H1 (cell line): ENCODE results near the gene PRKCH. TPM values are rescaled to one million over a fixed set of nuclear protein-coding genes. Genes with fewer than 3 reads are reported as not detected.

ENCODE experiments used
- CTCF ChIA-PET: fragments of 300-600 bp; sonication (Branson Sonifier 250); formaldehyde crosslinking; loops from one replicate; lab custom pipeline; 2021; ENCODE audit not compliant: partially characterized antibody; lab: Charles Lee
- POLR2A ChIA-PET: fragments of 300-600 bp; sonication (Branson Sonifier 250); formaldehyde crosslinking; loops from one replicate; lab custom pipeline; 2021; ENCODE audit warnings: inconsistent platforms; ENCODE audit not compliant: partially characterized antibody; lab: Charles Lee
- DNase-seq, 2 experiments: peaks; one replicate each; pipeline versions ENCODE4 v3.0.0 to v3.0.0-alpha.2; 2010 to 2022; ENCODE audit warnings: low spot score in 2 of 2, low read depth in 1 of 2, mixed read lengths in 1 of 2
- FAIRE-seq: peaks from 2 replicates; lab custom pipeline; 2011; peaks lifted over from hg19 to GRCh38; lab: Jason Lieb, UNC
- H2AFZ ChIP-seq: 2 replicates; pipeline ENCODE4 v1.8.1; 2012; ENCODE audit warnings: low read length, inconsistent platforms
- H2AK5ac ChIP-seq: 2 replicates; pipeline ENCODE4 v1.6.1; 2013; ENCODE audit warnings: low read depth, low read length
- H2BK120ac ChIP-seq: replicated peaks from 2 replicates; pipeline ENCODE3; 2013; ENCODE audit warnings: low read depth, low read length, inconsistent platforms
- H2BK12ac ChIP-seq: 2 replicates; pipeline ENCODE4 v1.6.1; 2013; ENCODE audit warnings: low read depth, low read length
- H2BK15ac ChIP-seq: 2 replicates; pipeline ENCODE4 v1.6.1; 2013; ENCODE audit warnings: low read length
- H2BK20ac ChIP-seq: 2 replicates; pipeline ENCODE4 v1.6.1; 2013; ENCODE audit warnings: low read length
- H2BK5ac ChIP-seq: 2 replicates; pipeline ENCODE4 v1.6.1; 2013; ENCODE audit warnings: low read depth, low read length
- H3K14ac ChIP-seq: 2 replicates; pipeline ENCODE4 v1.6.1; 2013; ENCODE audit warnings: inconsistent platforms; ENCODE audit not compliant: insufficient read length
- H3K18ac ChIP-seq: 2 replicates; pipeline ENCODE4 v1.6.1; 2013; ENCODE audit warnings: low read length; ENCODE audit errors: extremely low read depth
- H3K23ac ChIP-seq: 2 replicates; pipeline ENCODE4 v1.6.1; 2013; ENCODE audit warnings: inconsistent platforms; ENCODE audit not compliant: insufficient read length
- H3K23me2 ChIP-seq: 2 replicates; pipeline ENCODE4 v1.6.1; 2013; ENCODE audit warnings: low read depth, low read length
- H3K27ac ChIP-seq: 2 replicates; pipeline ENCODE4 v1.6.1; 2011; ENCODE audit warnings: low read depth, low read length, inconsistent platforms
- H3K27me3 ChIP-seq, 4 experiments: replicated peaks in 1 of 4; 1 replicate in 1 of 4; 2 replicates in 3 of 4; pipeline versions ENCODE4 v1.6.1 to v1.8.1; 2011 to 2013; ENCODE audit warnings: low read length in 3 of 4, mild to moderate bottlenecking in 3 of 4, inconsistent platforms in 2 of 4, mixed read lengths in 2 of 4, moderate library complexity in 1 of 4; ENCODE audit not compliant: control insufficient read depth in 3 of 4, insufficient read depth in 3 of 4; ENCODE audit errors: extremely low read depth in 1 of 4
- H3K36me3 ChIP-seq, 4 experiments: 2 replicates each; pipeline versions ENCODE4 v1.6.1 to v1.8.1; 2011 to 2013; ENCODE audit warnings: mild to moderate bottlenecking in 4 of 4, low read length in 3 of 4, moderate library complexity in 2 of 4, control low read depth in 1 of 4, inconsistent platforms in 1 of 4; ENCODE audit not compliant: insufficient read depth in 4 of 4, control insufficient read depth in 2 of 4
- H3K4ac ChIP-seq: replicated peaks from 2 replicates; pipeline ENCODE3; 2013; ENCODE audit warnings: low read length, low read depth, mixed read lengths, inconsistent platforms; ENCODE audit not compliant: insufficient read length
- H3K4me1 ChIP-seq, 4 experiments: replicated peaks in 1 of 4; 1 replicate in 1 of 4; 2 replicates in 3 of 4; pipeline versions ENCODE4 v1.6.1 to v1.8.1; 2011 to 2013; ENCODE audit warnings: low read length in 3 of 4, inconsistent platforms in 2 of 4, mixed read lengths in 1 of 4; ENCODE audit not compliant: insufficient read depth in 4 of 4, control insufficient read depth in 3 of 4
- H3K4me2 ChIP-seq, 2 experiments: 2 replicates each; pipeline versions ENCODE4 v1.6.1 to v1.8.1; 2011 to 2013; ENCODE audit warnings: low read depth in 2 of 2, low read length in 2 of 2, control low read depth in 1 of 2, inconsistent platforms in 1 of 2, mild to moderate bottlenecking in 1 of 2; ENCODE audit not compliant: insufficient read depth in 1 of 2
- H3K4me3 ChIP-seq, 4 experiments: fragments of 200-600, 300-600 bp in 1 of 4; sonication (generic), shearing (Covaris generic), sonication (Bioruptor Twin) in 1 of 4; 2 replicates each; pipeline versions ENCODE4 v1.5.1 to v1.8.1; 2011 to 2016; ENCODE audit warnings: low read length in 4 of 4, low read depth in 3 of 4, control low read depth in 2 of 4, inconsistent platforms in 2 of 4, mild to moderate bottlenecking in 2 of 4, mixed read lengths in 1 of 4, moderate library complexity in 1 of 4; ENCODE audit not compliant: insufficient read depth in 2 of 4; ENCODE audit errors: extremely low read depth in 1 of 4
- H3K56ac ChIP-seq: replicated peaks from 2 replicates; pipeline ENCODE3; 2013; ENCODE audit warnings: low read depth, mild to moderate bottlenecking, mixed read lengths, low read length, inconsistent platforms; ENCODE audit not compliant: insufficient read length
- H3K79me1 ChIP-seq: 2 replicates; pipeline ENCODE4 v1.6.1; 2013; ENCODE audit warnings: low read depth, low read length, control low read depth
- H3K79me2 ChIP-seq, 2 experiments: 2 replicates each; pipeline versions ENCODE4 v1.6.1 to v1.8.1; 2012 to 2013; ENCODE audit warnings: low read length in 2 of 2, mild to moderate bottlenecking in 2 of 2, inconsistent platforms in 1 of 2; ENCODE audit not compliant: insufficient read depth in 2 of 2, control insufficient read depth in 1 of 2
- H3K9ac ChIP-seq, 4 experiments: replicated peaks in 1 of 4; 1 replicate in 1 of 4; 2 replicates in 3 of 4; pipeline versions ENCODE4 v1.6.1 to v1.8.1; 2011 to 2013; ENCODE audit warnings: low read depth in 3 of 4, low read length in 3 of 4, control low read depth in 2 of 4, mild to moderate bottlenecking in 2 of 4, moderate library complexity in 2 of 4, inconsistent platforms in 1 of 4; ENCODE audit errors: extremely low read depth in 1 of 4
- H3K9me3 ChIP-seq, 2 experiments: 2 replicates each; pipeline versions ENCODE4 v1.6.1 to v1.8.1; 2012 to 2013; ENCODE audit warnings: mild to moderate bottlenecking in 2 of 2, moderate library complexity in 2 of 2, control low read depth in 1 of 2, inconsistent platforms in 1 of 2, low read depth in 1 of 2, low read length in 1 of 2, mixed read lengths in 1 of 2; ENCODE audit not compliant: insufficient read depth in 2 of 2
- H4K20me1 ChIP-seq, 2 experiments: replicated peaks in 1 of 2; 2 replicates each; pipeline versions ENCODE3 to v1.8.1; 2011 to 2013; ENCODE audit warnings: inconsistent platforms in 2 of 2, low read length in 2 of 2, mild to moderate bottlenecking in 1 of 2; ENCODE audit not compliant: insufficient read depth in 2 of 2, control insufficient read depth in 1 of 2
- H4K5ac ChIP-seq: 2 replicates; pipeline ENCODE4 v1.6.1; 2013; ENCODE audit warnings: low read length, low read depth, mixed read lengths, inconsistent platforms; ENCODE audit not compliant: insufficient read length
- H4K8ac ChIP-seq: 2 replicates; pipeline ENCODE4 v1.8.0; 2013; ENCODE audit warnings: mild to moderate bottlenecking, moderate library complexity, low read length, inconsistent platforms; ENCODE audit not compliant: insufficient read depth; ENCODE audit errors: extremely low read depth
- H4K91ac ChIP-seq: replicated peaks from 2 replicates; pipeline ENCODE3; 2013; ENCODE audit warnings: low read length, mixed read lengths, inconsistent platforms; ENCODE audit not compliant: insufficient read length
- CREB1 ChIP-seq: IDR thresholded peaks from 2 replicates; pipeline ENCODE4 v1.6.1; 2012; ENCODE audit warnings: inconsistent platforms
- EP300 ChIP-seq, 2 experiments: IDR thresholded peaks; 1 replicate in 1 of 2; 2 replicates in 1 of 2; pipeline ENCODE4 v1.6.1; 2011 to 2012; ENCODE audit warnings: low read depth in 2 of 2, low read length in 2 of 2, mild to moderate bottlenecking in 2 of 2, borderline replicate concordance in 1 of 2, inconsistent platforms in 1 of 2, moderate library complexity in 1 of 2
- KDM4A ChIP-seq: IDR thresholded peaks from one replicate; pipeline ENCODE4 v1.7.1; 2012; ENCODE audit warnings: low read depth, mild to moderate bottlenecking, moderate library complexity, low read length, inconsistent platforms; ENCODE audit not compliant: severe bottlenecking
- TCF12 ChIP-seq: IDR thresholded peaks from 2 replicates; pipeline ENCODE4 v1.6.1; 2011; ENCODE audit warnings: low read depth, mild to moderate bottlenecking, low read length
- WGBS, 2 experiments: shearing (Covaris generic) in 1 of 2; methylation state at CpG; one replicate each; pipeline versions ENCODE4 v1.1.6 to v1.1.7; 2013 to 2015; ENCODE audit warnings: low lambda C conversion rate in 2 of 2, mixed read lengths in 2 of 2, inconsistent platforms in 1 of 2, low coverage in 1 of 2, missing lambda C conversion rate in 1 of 2; ENCODE audit not compliant: insufficient replicate concordance in 2 of 2, insufficient coverage in 1 of 2, insufficient read length in 1 of 2; ENCODE audit errors: extremely low coverage in 1 of 2, missing lambda C conversion rate in 1 of 2; 5-methylcytosine and 5-hydroxymethylcytosine counted together
- polyA plus RNA-seq, 7 experiments: library from polyadenylated mRNA; depleted of rRNA in 3 of 7; stranded (reverse) in 5 of 7; unstranded in 2 of 7; fragments of >200 nt in 5 of 7; fragments of 200-250 nt in 2 of 7; gene quantifications; 1 replicate in 5 of 7; 2 replicates in 1 of 7; 4 replicates in 1 of 7; pipeline versions ENCODE4 v1.2.1 to v1.2.3, GENCODE V29; 2011 to 2013; ENCODE audit warnings: missing spikeins in 2 of 7, mixed read lengths in 2 of 7
- total RNA-seq: library from RNA; stranded (reverse); fragmentation: NEBNext Ultra II Directional; extraction: Animal tissue kit (Norgen Biotek cat#: 25700); gene quantifications from 2 replicates; pipeline ENCODE4 v1.2.1, GENCODE V29; 2021
- TF ChIP-seq, protein P1 (sequence below): IDR thresholded peaks from 2 replicates; pipeline ENCODE4 v1.6.1; 2012; ENCODE audit warnings: inconsistent platforms

The PRKCH gene
- total and polyA plus RNA-seq, 2 of the 8 experiments (the other 6 are each of a cell fraction or from before 2014, with no cell fraction given), result 6.4 to 7.0 TPM

DNA sequence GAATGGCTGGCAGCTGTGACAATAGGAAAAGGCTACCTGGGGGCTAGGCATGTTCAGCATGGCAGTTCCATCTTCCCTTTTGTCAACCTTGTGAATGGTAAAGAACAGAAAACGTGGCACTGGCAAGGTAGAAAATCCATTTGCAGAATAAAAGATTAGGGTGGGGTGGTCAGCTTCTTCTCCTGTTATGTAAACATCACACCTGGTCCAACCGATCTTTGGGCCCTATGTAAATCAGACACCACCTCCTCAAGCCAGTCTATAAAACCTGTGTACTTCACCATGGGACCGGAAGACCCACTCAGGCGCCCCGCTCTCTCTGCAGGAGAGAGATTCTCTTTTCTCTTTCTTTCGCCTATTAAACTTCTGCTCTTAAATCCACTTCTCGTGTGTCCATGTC, 20.6 kb upstream of the PRKCH start:
- Histone ChIP-seq H4K20me1 (no peaks in the 10 kb centered on the region), H3K23me2 (no peaks in the 10 kb centered on the region), H3K36me3 (no peaks in the 10 kb centered on the region), H3K27ac (no peak overlapping the region), H3K79me2 (no peaks in the 10 kb centered on the region), H3K4me2 (peak overlapping the region; percentile 23 to 41; a peak in 2 of 4 replicates), H2BK5ac (no peak overlapping the region), H3K9me3 (peaks cover 0 to 7% of the 10 kb centered on the region in 2 experiments; a peak in 2 of 4 replicates), H4K5ac (no peak overlapping the region), H3K9ac (no peak overlapping the region), H3K4ac (no peak overlapping the region), H2AFZ (no peak overlapping the region), H2BK12ac (no peak overlapping the region), H3K56ac (no peak overlapping the region), H2BK15ac (no peak overlapping the region), H3K14ac (no peak overlapping the region), H3K18ac (no peak overlapping the region; the same call in 1 of the 2 replicates), H3K4me1 (peaks cover 0 to 9% (median 0%) of the 10 kb centered on the region in 4 experiments; a peak in 2 of 7 replicates), H3K27me3 (no peaks in the 10 kb centered on the region), H2BK20ac (no peak overlapping the region), H4K91ac (no peak overlapping the region), H4K8ac (no peak overlapping the region), H3K4me3 (peak overlapping the region in 1 of 4 experiments; percentile 7; a peak in 1 of 8 replicates), H2BK120ac (no peak overlapping the region), H3K79me1 (no peaks in the 10 kb centered on the region), H2AK5ac (no peak overlapping the region), H3K23ac (no peak overlapping the region)
- POLR2A ChIA-PET, result interaction anchor here (0.7 kb wide), 1 partner anchor 21 kb away, joined by 3 read pairs; the partner anchor contains the start of gene PRKCH
- FAIRE-seq (peak; percentile 48), DNase-seq (no peak)
- TF ChIP-seq KDM4A, result peak; percentile 22
- 0 out of 2 replicates have a peak, but pooled peaks have one; percentile 33 for TF ChIP-seq TCF12
- TF ChIP-seq, protein P1, sequence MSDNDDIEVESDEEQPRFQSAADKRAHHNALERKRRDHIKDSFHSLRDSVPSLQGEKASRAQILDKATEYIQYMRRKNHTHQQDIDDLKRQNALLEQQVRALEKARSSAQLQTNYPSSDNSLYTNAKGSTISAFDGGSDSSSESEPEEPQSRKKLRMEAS, result peak; percentile 31; the same call in 1 of the 2 replicates
- TF ChIP-seq EP300 (IDR thresholded peaks at IDR 0.05; ENCODE audit: borderline replicate concordance in 1 of 2, low read depth in 2 of 2, low read length in 2 of 2), result peak in 1 of 2 experiments; percentile 33; a peak in 1 of 3 replicates
- TF ChIP-seq CREB1, result no peak
- CTCF ChIA-PET, result interaction anchor here (1.1 to 1.7 kb wide), 2 partner anchors 20 to 88 kb away, joined by 3 to 4 read pairs; no protein-coding TSS in a partner anchor
- WGBS, 2 experiments, result 63% methylated on average over 7 of the region's 7 CpGs; no CpG with 5 or more reads in 1 of the 2 experiments
